ENCODE data around the gene NLRC3.
A peak's percentile ranks its signal among the peaks of the same experiment; 100 is the strongest.

NLRC3 gene

GRCh38 chr16:3596101-3596861, 19.1 kb upstream of the NLRC3 start:
- no peak for DNase-seq

- DNase-seq, result no peak
Observed at GRCh38 chr16:3595521-3596021, 18.4 kb upstream of the NLRC3 start.

GRCh38 chr16:3595110-3595486, 17.9 kb upstream of the NLRC3 start:
- DNase-seq, result no peak

- no peak for DNase-seq
Observed at GRCh38 chr16:3594316-3595109, 17.3 kb upstream of the NLRC3 start.

GRCh38 chr16:3592559-3592958, 15.4 kb upstream of the NLRC3 start:
- DNase-seq, result no peak

GRCh38 chr16:3591991-3592390, 14.8 kb upstream of the NLRC3 start:
- no peak for DNase-seq

GRCh38 chr16:3591436-3591803, 14.2 kb upstream of the NLRC3 start:
- no peak for DNase-seq

- DNase-seq, result no peak
Observed at GRCh38 chr16:3590736-3591435, 13.7 kb upstream of the NLRC3 start.

GRCh38 chr16:3589991-3590701, 12.9 kb upstream of the NLRC3 start:
- no peak for DNase-seq

GRCh38 chr16:3589441-3589921, 12.3 kb upstream of the NLRC3 start:
- no peak for DNase-seq

GRCh38 chr16:3589001-3589400, 11.8 kb upstream of the NLRC3 start:
- no peak for DNase-seq

GRCh38 chr16:3587547-3588110, 10.4 kb upstream of the NLRC3 start:
- no peak for DNase-seq

- DNase-seq, result no peak
Observed at GRCh38 chr16:3584412-3584811, 7.2 kb upstream of the NLRC3 start.

GRCh38 chr16:3583303-3584038, 6.3 kb upstream of the NLRC3 start:
- no peak for DNase-seq

GRCh38 chr16:3582276-3583165, 5.3 kb upstream of the NLRC3 start:
- no peak for DNase-seq

GRCh38 chr16:3581392-3581791, 4.2 kb upstream of the NLRC3 start:
- DNase-seq, result no peak

GRCh38 chr16:3580686-3581085, 3.5 kb upstream of the NLRC3 start:
- no peak for DNase-seq

GRCh38 chr16:3580251-3580651, 3.0 kb upstream of the NLRC3 start:
- peak in 1 of 2 experiments; percentile 5 for DNase-seq

GRCh38 chr16:3579776-3580175, 2.6 kb upstream of the NLRC3 start:
- no peak for DNase-seq
